Small intestine (tissue), 7 donors: ENCODE data around the gene SFI1. TPM values are rescaled to one million over a fixed set of nuclear protein-coding genes. Genes with fewer than 3 reads are reported as not detected.
"Not testable (repeated sequence)": the region's sequence is repeated elsewhere in the genome, so short reads cannot be mapped to it uniquely, and the experiment has no call there.

Experiments
- DNase-seq, 2 donors: peaks; one replicate each; pipeline versions ENCODE4 v3.0.0 to v3.0.0-alpha.2; 2013
- FAIRE-seq: peaks from 2 replicates; lab custom pipeline; 2012; peaks lifted over from hg19 to GRCh38; lab: Jason Lieb, UNC
- H3K27ac ChIP-seq, 3 donors: one replicate each; pipeline ENCODE4 v1.5.1; 2013; ENCODE audit warnings: low read length in 2 of 3, mild to moderate bottlenecking in 2 of 3, control low read depth in 1 of 3, inconsistent platforms in 1 of 3, low read depth in 1 of 3, moderate library complexity in 1 of 3
- H3K27me3 ChIP-seq, 3 donors: one replicate each; pipeline ENCODE4 v1.6.1; 2013; ENCODE audit warnings: low read length in 3 of 3, inconsistent platforms in 1 of 3; ENCODE audit not compliant: control insufficient read depth in 3 of 3, insufficient read depth in 3 of 3
- H3K36me3 ChIP-seq, 3 donors: one replicate each; pipeline ENCODE4 v1.6.1; 2013; ENCODE audit warnings: low read length in 3 of 3, inconsistent platforms in 1 of 3, low read depth in 1 of 3, mild to moderate bottlenecking in 1 of 3, moderate library complexity in 1 of 3; ENCODE audit not compliant: control insufficient read depth in 3 of 3, insufficient read depth in 2 of 3
- H3K4me1 ChIP-seq, 3 donors: one replicate each; pipeline ENCODE4 v1.6.1; 2013; ENCODE audit warnings: low read length in 2 of 3, inconsistent platforms in 1 of 3, low read depth in 1 of 3, mild to moderate bottlenecking in 1 of 3, moderate library complexity in 1 of 3; ENCODE audit not compliant: control insufficient read depth in 3 of 3, insufficient read depth in 2 of 3
- H3K4me3 ChIP-seq, 3 donors: one replicate each; pipeline ENCODE4 v1.5.1; 2013; ENCODE audit warnings: low read length in 3 of 3, control low read depth in 1 of 3, inconsistent platforms in 1 of 3, low read depth in 1 of 3, mild to moderate bottlenecking in 1 of 3, moderate library complexity in 1 of 3
- H3K9me3 ChIP-seq, 2 donors: one replicate each; pipeline ENCODE4 v1.6.1; 2013; ENCODE audit warnings: low read depth in 1 of 2, low read length in 1 of 2; ENCODE audit not compliant: control insufficient read depth in 2 of 2, insufficient read depth in 1 of 2
- WGBS, 3 donors: extraction: QIAGEN DNeasy Blood & Tissue Kit; methylation state at CpG; one replicate each; pipeline ENCODE4 v1.1.7; 2013; 5-methylcytosine and 5-hydroxymethylcytosine counted together
- polyA plus RNA-seq, 4 donors: library from polyadenylated mRNA; stranded (reverse) in 3 of 4; unstranded in 1 of 4; fragments of 200-250 nt in 3 of 4; fragments of 120-200 nt in 1 of 4; gene quantifications; one replicate each; pipeline versions ENCODE4 v1.2.1 to v1.2.3, GENCODE V29; 2013
- donor health status: healthy with polysubstance abuse.
- donor health status: control.
- donor health status: control.
- donor health status: Bipolar disorder and iron deficiency.
- donor health status: healthy.

SFI1 gene
- polyA plus RNA-seq, 4 donors: 21.5 to 174 (median 97.6) TPM

- Histone ChIP-seq H3K4me1 (peaks cover 2 to 18% (median 2%) of the 10 kb centered on the region in 3 donors), H3K9me3 (no peaks in the 10 kb centered on the region), H3K27ac (peak overlapping the region in 1 of 3 donors; percentile 34), H3K27me3 (no peaks in the 10 kb centered on the region), H3K4me3 (peak overlapping the region in 2 of 3 donors; percentile 62 to 97), H3K36me3 (peaks cover 0 to 30% (median 2%) of the 10 kb centered on the region in 3 donors)
- WGBS, 3 donors: 34 to 61% (median 53%) methylated on average over 6 of the region's 6 CpGs
- DNase-seq: peak in 1 of 2 donors; percentile 21
- FAIRE-seq: no peak
Observed at GRCh38 chr22:31488346-31488883, 7.9 kb upstream of the SFI1 start.

- DNase-seq: peak; percentile 32 to 66
- H3K36me3 ChIP-seq: peaks cover 0 to 30% (median 0%) of the 10 kb centered on the region in 3 donors
- peaks cover 2 to 18% (median 2%) of the 10 kb centered on the region in 3 donors for H3K4me1 ChIP-seq
- WGBS, 3 donors: 0 to 1% (median 1%) methylated on average over 33 to 61 of the region's 61 CpGs
- H3K27ac ChIP-seq: peak overlapping the region; percentile 83 to 98 (median 96)
- no peaks in the 10 kb centered on the region for H3K27me3 ChIP-seq
- no peak for FAIRE-seq
- peak overlapping the region; percentile 62 to 97 (median 89) for H3K4me3 ChIP-seq
- no peaks in the 10 kb centered on the region for H3K9me3 ChIP-seq
Observed at GRCh38 chr22:31488988-31489617, 7.2 kb upstream of the SFI1 start.

GRCh38 chr22:31489632-31490495 is 6.5 kb upstream of the SFI1 start, which contains the start of gene EIF4ENIF1:
Gene EIF4ENIF1, minus strand, starts transcription at chr22:31489842. Its CDS starts 1,124 bp downstream, at chr22:31488718.
- H3K27me3 ChIP-seq: no peaks in the 10 kb centered on the region
- FAIRE-seq: no peak
- peak within 1 kb of the TSS; percentile 83 to 98 (median 96) for H3K27ac ChIP-seq
- WGBS, 3 donors: 0 to 1% (median 0%) methylated on average over 55 to 100 of the region's 100 CpGs
- peaks cover 2 to 18% (median 2%) of the 10 kb centered on the region in 3 donors for H3K4me1 ChIP-seq
- H3K4me3 ChIP-seq: peak within 1 kb of the TSS; percentile 85 to 97 (median 89)
- DNase-seq: peak; percentile 82 to 95
- H3K9me3 ChIP-seq: no peaks in the 10 kb centered on the region
- peaks cover 0 to 25% (median 0%) of the 10 kb centered on the region in 3 donors for H3K36me3 ChIP-seq

GRCh38 chr22:31490496-31490925 is 5.8 kb upstream of the SFI1 start:
- Histone ChIP-seq H3K9me3 (no peaks in the 10 kb centered on the region), H3K4me3 (peak overlapping the region; percentile 85 to 97 (median 89)), H3K36me3 (peaks cover 0 to 23% (median 0%) of the 10 kb centered on the region in 3 donors), H3K4me1 (peaks cover 2 to 20% (median 4%) of the 10 kb centered on the region in 3 donors), H3K27ac (peak overlapping the region; percentile 83 to 98 (median 96)), H3K27me3 (no peaks in the 10 kb centered on the region)
- 0 to 1% (median 0%) methylated on average over 15 of the region's 15 CpGs for WGBS, 3 donors
- DNase-seq (peak; percentile 58 to 84), FAIRE-seq (no peak)

GRCh38 chr22:31491218-31491962 is 4.9 kb upstream of the SFI1 start:
- DNase-seq (no peak), FAIRE-seq (no peak)
- H3K4me1 ChIP-seq: peaks cover 2 to 20% (median 4%) of the 10 kb centered on the region in 3 donors
- no peaks in the 10 kb centered on the region for H3K9me3 ChIP-seq
- H3K27me3 ChIP-seq: no peaks in the 10 kb centered on the region
- H3K27ac ChIP-seq: peak overlapping the region in 1 of 3 donors; percentile 96
- H3K36me3 ChIP-seq: peaks cover 0 to 15% (median 0%) of the 10 kb centered on the region in 3 donors
- 82 to 85% (median 84%) methylated on average over 8 of the region's 8 CpGs for WGBS, 3 donors
- H3K4me3 ChIP-seq: peak overlapping the region in 1 of 3 donors; percentile 85

GRCh38 chr22:31492151-31492550 is 4.2 kb upstream of the SFI1 start:
- Histone ChIP-seq H3K27ac (no peak overlapping the region), H3K9me3 (no peaks in the 10 kb centered on the region), H3K27me3 (no peaks in the 10 kb centered on the region), H3K36me3 (peaks cover 0 to 10% (median 0%) of the 10 kb centered on the region in 3 donors), H3K4me3 (no peak overlapping the region), H3K4me1 (peaks cover 2 to 20% (median 4%) of the 10 kb centered on the region in 3 donors)
- FAIRE-seq (no peak), DNase-seq (no peak)
- 88 to 96% (median 90%) methylated on average over 3 of the region's 3 CpGs for WGBS, 3 donors

GRCh38 chr22:31493355-31493754 is 3.0 kb upstream of the SFI1 start:
- DNase-seq, H3K9me3 ChIP-seq, H3K4me3 ChIP-seq, H3K36me3 ChIP-seq, H3K27me3 ChIP-seq, FAIRE-seq: not testable (repeated sequence)
- whole genome bisulfite sequencing, 3 donors: 91 to 96% (median 95%) methylated on average over 5 of the region's 5 CpGs
- Histone ChIP-seq H3K4me1 (peaks cover 2 to 13% (median 7%) of the 10 kb centered on the region in 3 donors), H3K27ac (peak overlapping the region in 1 of 3 donors; percentile 42)
